NT2/D1 (cell line): Measurements from ENCODE around the gene CKS1B.

Experiments used
- YY1 ChIP-seq: IDR thresholded peaks from 2 replicates; pipeline ENCODE4 v1.6.1; 2011; ENCODE audit not compliant: insufficient read length, insufficient read depth
- ZNF274 ChIP-seq: IDR thresholded peaks from 2 replicates; pipeline ENCODE4 v1.6.1; 2011; ENCODE audit warnings: mild to moderate bottlenecking, low read depth, low read length

GRCh38 chr1:154958036-154958435, 16.4 kb upstream of the CKS1B start:
- TF ChIP-seq ZNF274 (no peak), YY1 (no peak)
